ENCODE data around the gene GRID1. TPM values are rescaled to one million over a fixed set of nuclear protein-coding genes. Genes with fewer than 3 reads are reported as not detected.

The GRID1 gene
- total RNA-seq, 2 donors from 2014 or later: 0.37 to 0.67 TPM

DNA sequence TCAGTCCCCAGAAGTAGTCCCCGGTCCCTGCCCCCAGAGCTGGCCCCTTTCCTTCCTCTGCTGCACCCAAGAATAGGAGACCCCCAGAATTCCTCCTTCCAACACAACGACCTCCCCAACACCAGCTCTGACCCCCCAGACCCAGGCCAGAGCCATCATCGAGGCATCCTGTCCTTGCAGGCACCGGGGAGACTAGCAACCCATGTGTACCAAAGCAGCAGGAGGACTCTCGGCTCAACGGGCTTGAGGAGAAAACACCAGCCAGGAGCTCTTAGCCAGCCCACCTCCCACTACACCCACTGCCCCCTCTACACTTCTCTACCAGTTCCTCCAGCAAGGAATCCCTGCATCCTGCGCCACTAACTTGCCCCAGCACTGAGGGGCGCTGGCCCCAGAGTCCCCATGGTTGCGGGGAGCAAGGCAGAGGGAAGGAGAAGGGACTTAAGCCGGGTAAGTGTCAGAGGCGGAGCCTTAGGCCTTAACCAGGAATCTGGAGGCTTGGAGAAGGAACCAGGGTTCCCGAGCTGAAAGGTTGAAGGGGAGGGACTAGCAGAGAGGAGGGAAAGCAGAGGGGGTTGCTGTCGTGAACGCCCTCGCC lies 3.9 kb downstream of the GRID1 start:
- H3K36me3 ChIP-seq: no peaks in the 10 kb centered on the region
- no peak for DNase-seq (ENCODE audit: low spot score)

GRCh38 chr10:86362129-86362527 lies 4.5 kb downstream of the GRID1 start:
- Histone ChIP-seq H3K9me3 (no peaks in the 10 kb centered on the region), H3K27ac (no peak overlapping the region), H3K27me3 (peaks cover 11 to 13% of the 10 kb centered on the region in 2 donors), H3K4me1 (peaks cover 0 to 37% of the 10 kb centered on the region in 2 donors), H3K4me3 (no peak overlapping the region), H3K36me3 (no peaks in the 10 kb centered on the region)
- TF ChIP-seq CTCF (IDR thresholded peaks at IDR 0.05): no peak
- no peak for DNase-seq (ENCODE audit: low spot score)

More for the DNA sequence above, 3.9 kb downstream of the GRID1 start:
- H3K9me3 ChIP-seq: no peaks in the 10 kb centered on the region
- peak overlapping the region in 1 of 2 donors; percentile 34 for H3K4me3 ChIP-seq
- H3K4me1 ChIP-seq: peaks cover 0 to 42% of the 10 kb centered on the region in 2 donors
- TF ChIP-seq CTCF (IDR thresholded peaks at IDR 0.05): no peak
- H3K27ac ChIP-seq: no peak overlapping the region
- peaks cover 15 to 18% of the 10 kb centered on the region in 2 donors for H3K27me3 ChIP-seq

DNA sequence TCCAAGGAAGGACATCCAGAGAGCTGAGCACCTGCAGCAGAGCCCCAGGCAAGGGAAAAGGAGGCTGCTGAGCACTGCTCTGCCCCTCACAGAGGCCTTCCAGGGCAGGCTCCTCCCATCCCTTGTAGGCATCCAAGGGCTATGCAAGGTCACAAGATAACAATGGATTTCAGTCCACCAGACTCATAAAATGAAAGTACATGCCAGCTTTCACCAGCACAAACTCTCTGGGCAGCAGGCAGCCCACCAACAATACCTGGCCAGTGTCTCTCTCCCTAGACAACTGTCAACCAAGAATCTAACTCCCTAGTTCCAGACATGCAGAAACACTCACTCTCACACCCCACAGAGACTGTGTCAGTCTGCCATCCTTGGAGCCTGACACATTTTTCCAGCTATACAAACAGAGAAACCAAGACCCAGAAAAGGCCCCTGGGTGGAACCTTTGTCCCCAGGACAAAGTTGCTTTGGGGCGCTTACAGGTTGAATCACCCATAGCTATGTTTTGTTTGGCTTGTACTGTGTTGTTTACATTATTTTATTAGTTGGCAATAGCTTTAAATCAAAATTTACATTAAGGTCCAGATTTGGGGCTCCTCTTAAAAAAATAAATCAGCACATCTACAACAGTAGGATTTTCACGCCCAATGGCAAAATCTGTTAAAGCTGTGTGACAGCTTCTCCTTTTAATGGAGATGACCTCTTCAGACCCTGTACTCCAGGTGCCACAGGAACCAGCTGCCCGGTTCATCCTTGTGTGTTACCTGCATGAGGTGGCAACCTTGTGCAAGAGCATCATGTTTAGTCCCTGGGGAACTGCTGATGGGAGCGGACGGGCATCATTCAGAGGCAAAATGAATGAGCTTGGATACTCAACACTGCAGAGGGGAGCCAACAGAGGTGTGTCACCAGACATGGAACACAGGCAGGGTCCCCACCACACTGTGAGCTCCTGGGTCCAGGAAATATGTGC lies 5.2 kb downstream of the GRID1 start:
- H3K4me3 ChIP-seq: no peak overlapping the region
- no peaks in the 10 kb centered on the region for H3K36me3 ChIP-seq
- peaks cover 0 to 32% of the 10 kb centered on the region in 2 donors for H3K4me1 ChIP-seq
- H3K27ac ChIP-seq: no peak overlapping the region
- no peak for DNase-seq (ENCODE audit: low spot score)
- H3K9me3 ChIP-seq: no peaks in the 10 kb centered on the region
- TF ChIP-seq CTCF (IDR thresholded peaks at IDR 0.05): no peak
- peaks cover 8 to 10% of the 10 kb centered on the region in 2 donors for H3K27me3 ChIP-seq

DNA sequence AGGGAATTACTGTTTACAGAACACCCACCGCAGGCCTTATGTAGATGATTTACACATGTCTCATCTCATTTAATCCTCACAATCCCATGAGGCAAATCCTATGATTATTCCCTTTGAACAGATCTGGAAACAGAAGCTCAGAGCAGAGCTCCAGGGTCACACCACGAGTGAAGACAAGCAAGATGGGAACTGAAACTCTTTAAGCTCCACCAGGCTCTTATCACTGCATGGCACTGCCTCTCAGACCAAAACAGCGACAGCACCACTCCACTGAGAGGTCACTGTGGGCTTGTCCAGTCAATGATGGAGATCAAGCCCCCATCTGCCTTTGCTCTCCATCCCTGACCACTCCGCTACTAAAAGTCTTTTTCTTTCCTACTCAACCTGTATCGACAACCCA lies 5.9 kb downstream of the GRID1 start:
- DNase-seq (ENCODE audit: low spot score): no peak
- H3K4me3 ChIP-seq: no peak overlapping the region
- no peaks in the 10 kb centered on the region for H3K36me3 ChIP-seq
- peaks cover 0 to 27% of the 10 kb centered on the region in 2 donors for H3K4me1 ChIP-seq
- H3K27ac ChIP-seq: no peak overlapping the region
- TF ChIP-seq CTCF (IDR thresholded peaks at IDR 0.05): no peak
- peaks cover 8% of the 10 kb centered on the region in 2 donors for H3K27me3 ChIP-seq
- H3K9me3 ChIP-seq: no peaks in the 10 kb centered on the region

DNA sequence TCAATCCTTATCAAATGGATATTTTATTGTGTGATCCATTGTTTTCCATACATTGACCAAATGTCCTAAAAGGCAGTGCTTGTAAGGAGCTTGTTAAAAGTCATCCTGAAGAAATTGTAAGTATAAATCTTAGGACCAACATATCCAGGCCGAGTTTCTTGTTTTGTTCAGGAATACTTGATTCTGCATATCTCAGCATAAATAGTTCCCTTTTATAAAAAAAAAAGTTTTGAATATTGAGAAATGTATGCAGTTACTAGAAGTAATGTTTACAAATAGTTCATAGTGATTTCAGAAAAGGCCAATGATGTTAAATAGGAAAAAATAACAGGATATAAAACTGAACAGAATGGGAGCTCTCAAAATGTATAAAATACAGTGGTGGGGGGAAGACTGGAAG lies 6.6 kb downstream of the GRID1 start:
- H3K4me3 ChIP-seq: no peak overlapping the region
- H3K27ac ChIP-seq: no peak overlapping the region
- TF ChIP-seq CTCF (IDR thresholded peaks at IDR 0.05): no peak
- DNase-seq (ENCODE audit: low spot score): no peak
- H3K9me3 ChIP-seq: no peaks in the 10 kb centered on the region
- H3K27me3 ChIP-seq: peaks cover 1 to 8% of the 10 kb centered on the region in 2 donors
- H3K36me3 ChIP-seq: no peaks in the 10 kb centered on the region
- peaks cover 0 to 27% of the 10 kb centered on the region in 2 donors for H3K4me1 ChIP-seq
